Stimulated activated CD4-positive, alpha-beta T cell treated with anti-CD3 and anti-CD28 coated beads, Interleukin-15, amount 100 ng/mL, for 24 hours (primary cell): ENCODE measurements around the gene CTNND2.

Experiments used
- DNase-seq: peaks from one replicate; pipeline ENCODE4 v3.0.0-alpha.2; 2020

The CTNND2 gene

GRCh38 chr5:11298877-11299276, 605.4 kb downstream of the CTNND2 start:
- no peak for DNase-seq

- no peak for DNase-seq
Observed at GRCh38 chr5:11293523-11293922, 610.7 kb downstream of the CTNND2 start.

- DNase-seq = no peak
Observed at GRCh38 chr5:11292648-11293356, 611.4 kb downstream of the CTNND2 start.

- DNase-seq = no peak
Observed at GRCh38 chr5:11289733-11290132, 614.5 kb downstream of the CTNND2 start.

GRCh38 chr5:11289208-11289607, 615.0 kb downstream of the CTNND2 start:
- DNase-seq = no peak

- no peak for DNase-seq
Observed at GRCh38 chr5:11281842-11282241, 622.4 kb downstream of the CTNND2 start.

GRCh38 chr5:11277323-11277722, 626.9 kb downstream of the CTNND2 start:
- no peak for DNase-seq

GRCh38 chr5:11273180-11273903, 630.9 kb downstream of the CTNND2 start:
- no peak for DNase-seq

- no peak for DNase-seq
Observed at GRCh38 chr5:11269515-11269914, 634.7 kb downstream of the CTNND2 start.

GRCh38 chr5:11268891-11269290, 635.4 kb downstream of the CTNND2 start:
- DNase-seq = no peak

GRCh38 chr5:11266331-11266730, 637.9 kb downstream of the CTNND2 start:
- DNase-seq = no peak

GRCh38 chr5:11261241-11261640, 643.0 kb downstream of the CTNND2 start:
- no peak for DNase-seq

- no peak for DNase-seq
Observed at GRCh38 chr5:11258001-11258400, 646.2 kb downstream of the CTNND2 start.

- DNase-seq = no peak
Observed at GRCh38 chr5:11252523-11252922, 651.7 kb downstream of the CTNND2 start.

- no peak for DNase-seq
Observed at GRCh38 chr5:11252075-11252474, 652.2 kb downstream of the CTNND2 start.

GRCh38 chr5:11251247-11251646, 653.0 kb downstream of the CTNND2 start:
- no peak for DNase-seq

- DNase-seq = no peak
Observed at GRCh38 chr5:11248966-11249365, 655.3 kb downstream of the CTNND2 start.

- DNase-seq = no peak
Observed at GRCh38 chr5:11247224-11247623, 657.0 kb downstream of the CTNND2 start.

GRCh38 chr5:11240293-11241190, 663.7 kb downstream of the CTNND2 start:
- no peak for DNase-seq

- no peak for DNase-seq
Observed at GRCh38 chr5:11239261-11240015, 664.8 kb downstream of the CTNND2 start.

GRCh38 chr5:11234501-11234911, 669.7 kb downstream of the CTNND2 start:
- DNase-seq = peak; percentile 5

GRCh38 chr5:11230890-11231289, 673.4 kb downstream of the CTNND2 start:
- no peak for DNase-seq

GRCh38 chr5:11227064-11227463, 677.2 kb downstream of the CTNND2 start:
- no peak for DNase-seq
